Cerebellar nuclear complex (tissue), 1 donor: Measurements from ENCODE around the gene ACSL5.
A peak's percentile ranks its signal among the peaks of the same experiment; 100 is the strongest.
"Not testable (repeated sequence)": the region's sequence is repeated elsewhere in the genome, so short reads cannot be mapped to it uniquely, and the experiment has no call there.

Experiments
- DNase-seq, 2 experiments: peaks; one replicate each; lab custom pipeline; 2025; lab: John Stamatoyannopoulos, UW

Gene ACSL5

DNA sequence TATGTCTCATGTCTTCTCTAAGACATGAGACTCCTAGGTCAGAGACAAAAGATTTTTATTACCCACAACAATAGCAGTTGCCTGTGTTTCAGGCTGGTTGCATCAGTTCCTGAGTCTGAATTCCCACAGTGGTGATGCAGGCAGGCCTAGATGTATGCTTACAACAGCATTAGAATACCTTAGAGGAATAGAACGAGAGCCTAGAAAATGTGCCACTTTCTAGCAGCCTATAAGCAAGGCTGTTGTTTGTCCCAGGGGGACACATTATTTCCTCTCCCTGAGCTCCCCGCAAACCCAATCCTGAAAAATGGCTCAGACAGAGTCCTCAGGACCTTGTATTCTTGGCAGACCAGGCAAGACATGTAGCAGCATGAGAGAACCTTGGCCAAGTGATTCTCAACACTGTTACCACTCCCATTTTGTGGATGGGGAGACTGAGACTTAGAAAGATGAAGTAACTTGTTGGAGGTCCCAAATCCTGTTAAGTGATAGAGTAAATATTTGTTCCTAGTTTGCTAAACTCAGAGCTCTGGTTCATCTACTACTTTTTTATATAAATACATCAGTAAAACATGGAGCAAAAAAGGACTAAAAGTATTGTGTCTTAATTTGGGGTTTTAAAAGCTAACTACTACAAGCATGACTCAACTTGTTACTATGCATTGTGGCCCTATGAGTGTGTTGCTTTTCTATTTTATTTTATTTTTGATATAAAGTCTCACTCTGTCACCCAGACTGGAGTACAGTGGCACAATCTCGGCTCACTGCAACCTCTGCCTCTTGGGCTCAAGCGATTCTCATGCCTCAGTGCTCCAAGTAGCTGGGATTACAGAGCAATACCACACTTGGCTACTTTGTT is 87.3 kb downstream of the ACSL5 start:
- DNase-seq = no peak

- DNase-seq = not testable (repeated sequence)
These were observed 90.2 kb downstream of the ACSL5 start for GRCh38 chr10:112464074-112464473.

DNA sequence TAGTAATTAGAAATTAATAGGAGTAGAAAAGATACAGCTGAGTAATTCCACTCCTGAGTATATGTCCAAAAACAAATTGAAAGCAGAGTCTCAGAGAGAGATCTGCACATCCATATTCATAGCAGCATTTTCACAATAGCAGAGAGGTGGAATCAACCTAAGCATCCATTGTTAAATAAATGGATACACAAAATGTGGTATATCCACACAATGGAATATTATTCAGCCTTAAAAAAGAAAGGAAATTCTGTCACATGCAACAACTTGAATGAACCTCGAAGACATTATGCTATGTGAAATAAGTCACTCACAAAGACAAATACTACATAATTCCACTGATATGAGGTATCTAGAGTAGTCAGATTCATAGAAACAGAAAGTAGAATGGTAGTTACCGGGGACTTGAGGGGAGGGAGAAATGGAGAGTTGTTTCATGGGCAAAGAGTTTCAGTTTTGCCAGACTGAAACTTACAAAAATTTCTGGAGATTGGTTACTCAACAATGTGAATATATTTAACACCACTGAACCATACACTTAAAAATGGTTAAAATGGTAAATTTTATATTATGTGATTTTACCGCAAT is 91.5 kb downstream of the ACSL5 start:
- no peak for DNase-seq

GRCh38 chr10:112466802-112467201 is 92.9 kb downstream of the ACSL5 start:
- no peak for DNase-seq

DNA sequence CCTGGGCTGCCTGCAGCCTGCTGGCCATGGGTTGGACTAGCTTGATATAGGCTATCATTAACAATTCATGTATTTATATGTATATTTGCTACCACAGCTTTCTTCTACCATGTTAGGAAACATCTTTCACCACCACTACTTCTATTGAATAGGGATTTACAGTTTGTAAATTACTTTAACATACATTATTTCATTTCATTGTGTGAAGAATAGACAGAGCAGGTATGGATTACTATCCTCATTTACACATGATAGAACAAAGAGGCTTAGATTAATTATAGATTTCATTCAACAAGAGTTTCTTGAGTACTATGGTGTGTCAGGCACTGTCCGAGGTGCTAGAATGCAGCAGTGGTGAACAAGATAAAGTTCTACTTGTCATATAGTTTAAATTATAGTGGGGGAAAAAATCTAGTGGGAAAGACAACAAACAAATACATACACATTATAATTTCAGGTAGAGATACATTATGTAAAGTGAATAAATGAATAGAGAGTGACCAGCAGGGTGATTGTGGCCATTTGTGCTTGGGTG is 93.7 kb downstream of the ACSL5 start:
- DNase-seq = no peak

DNA sequence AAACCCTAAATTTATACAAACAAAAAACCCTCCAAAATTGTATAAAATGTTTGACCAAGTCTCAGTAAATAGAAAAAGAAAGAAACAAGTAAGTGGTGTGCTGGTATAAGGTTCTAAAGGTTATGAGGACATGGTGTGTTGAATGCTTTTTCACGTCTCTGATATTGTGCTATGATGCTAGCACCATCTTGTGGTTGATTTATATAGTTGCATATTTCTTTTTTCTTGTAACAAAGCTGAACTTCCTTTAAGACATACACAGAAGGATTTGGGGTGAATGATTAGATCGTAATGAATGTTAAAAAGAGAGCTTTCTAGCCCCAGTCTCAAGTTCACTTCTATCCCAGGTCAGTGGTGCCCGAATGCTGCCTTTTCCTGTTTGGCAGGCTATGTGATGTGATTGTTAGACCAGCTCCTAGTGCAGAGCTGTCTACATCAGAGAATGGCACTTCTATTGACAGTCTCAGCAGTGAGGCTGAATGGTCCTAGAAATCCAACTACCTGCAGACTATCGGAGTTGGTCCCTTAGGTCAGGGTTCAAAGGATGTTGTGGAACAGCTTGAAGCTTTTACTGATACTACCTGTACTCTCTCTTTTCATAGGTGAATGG is 98.1 kb downstream of the ACSL5 start:
- peak in 1 of 2 experiments; percentile 35 for DNase-seq

GRCh38 chr10:112475575-112476218 is 101.8 kb downstream of the ACSL5 start:
- DNase-seq = no peak
